ENCODE data around the gene KRT77. TPM values are rescaled to one million over a fixed set of nuclear protein-coding genes. Genes with fewer than 3 reads are reported as not detected.

Gene KRT77
- total RNA-seq, 6 experiments from 2014 or later, result not detected

- ATAC-seq (peak in 2 of 4 donors; percentile 16 to 33), DNase-seq (peak in 1 of 3 donors; percentile 27)
- H3K4me3 ChIP-seq, result no peak overlapping the region
- H3K27ac ChIP-seq, result no peak overlapping the region
- TF ChIP-seq CTCF (IDR thresholded peaks at IDR 0.05), result no peak
- no peak for TF ChIP-seq POLR2A (IDR thresholded peaks at IDR 0.05)
- intact Hi-C loops (cut with DNase I), result no loop called here
- WGBS (ENCODE audit: insufficient coverage, low coverage, low lambda C conversion rate, missing lambda C conversion rate), result 20% methylated on average over 6 of the region's 45 CpGs
- H3K4me1 ChIP-seq, result peaks cover 0 to 4% (median 0%) of the 10 kb centered on the region in 4 donors
- H3K27me3 ChIP-seq, result no peaks in the 10 kb centered on the region
- H3K36me3 ChIP-seq, result no peaks in the 10 kb centered on the region
- H3K9me3 ChIP-seq, result no peaks in the 10 kb centered on the region
Observed at GRCh38 chr12:52691076-52691840, 12.1 kb downstream of the KRT77 start.

DNA sequence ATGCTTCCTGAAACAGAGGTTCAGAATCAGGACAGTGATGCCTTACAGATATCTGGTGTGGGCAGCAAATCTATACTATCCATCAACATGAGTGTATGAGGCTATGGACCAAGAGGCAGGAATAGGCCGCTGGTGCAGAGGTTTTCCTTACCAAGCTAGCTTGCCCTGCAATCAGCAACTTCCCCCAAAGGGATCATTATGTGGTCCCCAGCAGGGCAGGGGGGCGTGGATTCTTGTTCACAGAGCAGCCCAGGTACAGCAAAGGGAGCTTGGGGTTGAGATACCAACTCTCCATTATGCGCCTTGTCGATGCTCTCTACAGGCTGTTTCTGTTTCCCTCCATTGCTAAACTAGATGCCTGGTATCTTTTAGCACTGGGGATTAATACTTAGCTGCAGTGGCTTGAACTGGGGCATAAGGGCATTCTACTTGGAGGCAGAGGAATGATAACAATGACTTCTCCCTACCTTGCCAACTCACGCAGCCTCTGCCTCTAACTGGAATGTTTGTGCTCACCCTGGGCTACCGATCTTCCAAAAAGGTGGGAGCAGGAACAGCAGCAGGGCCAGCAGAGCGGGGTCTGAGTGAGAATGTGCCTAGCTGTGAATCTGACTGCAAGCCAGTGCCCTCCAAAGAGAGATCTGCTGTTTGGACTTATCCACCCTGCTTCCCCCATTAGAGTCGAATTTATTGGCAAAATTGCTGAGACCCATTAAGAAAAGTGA, 12.8 kb downstream of the KRT77 start:
- TF ChIP-seq POLR2A (IDR thresholded peaks at IDR 0.05) (no peak), CTCF (IDR thresholded peaks at IDR 0.05) (no peak)
- H3K4me1 ChIP-seq, result peaks cover 0 to 4% (median 0%) of the 10 kb centered on the region in 4 donors
- H3K27ac ChIP-seq, result no peak overlapping the region
- DNase-seq, result no peak
- no peak overlapping the region for H3K4me3 ChIP-seq
- intact Hi-C loops (cut with DNase I), result no loop called here
- H3K27me3 ChIP-seq, result no peaks in the 10 kb centered on the region
- ATAC-seq, result no peak
- no peaks in the 10 kb centered on the region for H3K9me3 ChIP-seq
- no peaks in the 10 kb centered on the region for H3K36me3 ChIP-seq
- 52% methylated on average over 6 of the region's 8 CpGs for WGBS (ENCODE audit: insufficient coverage, low coverage, low lambda C conversion rate, missing lambda C conversion rate)

DNA sequence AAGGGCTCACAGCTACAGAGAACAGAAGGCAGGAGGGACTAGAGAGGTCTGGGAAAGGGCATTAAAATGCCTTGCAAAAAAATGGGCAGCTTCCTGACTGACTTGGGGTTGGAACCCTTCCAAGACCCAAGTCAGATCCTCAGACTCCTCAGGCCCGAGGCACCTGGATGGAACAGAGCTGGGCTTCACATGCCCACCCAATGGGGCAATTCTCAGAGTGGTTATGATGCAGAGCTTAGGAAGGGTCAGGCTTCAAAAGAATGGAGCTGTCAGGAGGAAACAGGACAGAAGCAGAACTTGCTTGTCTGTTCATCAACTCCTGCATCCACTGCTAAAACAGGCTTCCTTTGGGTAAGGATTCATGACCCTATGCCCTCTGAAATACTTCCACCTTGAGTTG, 13.4 kb downstream of the KRT77 start:
- intact Hi-C loops (cut with DNase I), result no loop called here
- Histone ChIP-seq H3K4me3 (no peak overlapping the region), H3K27ac (no peak overlapping the region), H3K27me3 (no peaks in the 10 kb centered on the region), H3K36me3 (no peaks in the 10 kb centered on the region), H3K4me1 (peaks cover 0 to 4% (median 0%) of the 10 kb centered on the region in 4 donors), H3K9me3 (no peaks in the 10 kb centered on the region)
- TF ChIP-seq POLR2A (IDR thresholded peaks at IDR 0.05) (no peak), CTCF (IDR thresholded peaks at IDR 0.05) (no peak)
- WGBS (ENCODE audit: insufficient coverage, low coverage, low lambda C conversion rate, missing lambda C conversion rate), result 88% methylated on average over 1 of the region's 1 CpG
- DNase-seq, result no peak
- no peak for ATAC-seq

- H3K27me3 ChIP-seq, result no peaks in the 10 kb centered on the region
Observed at GRCh38 chr12:52689239-52689638, 14.1 kb downstream of the KRT77 start.

More at GRCh38 chr12:52689239-52689638, 14.1 kb downstream of the KRT77 start:
- ATAC-seq, result no peak
- Histone ChIP-seq H3K36me3 (no peaks in the 10 kb centered on the region), H3K4me3 (no peak overlapping the region), H3K9me3 (no peaks in the 10 kb centered on the region), H3K27ac (no peak overlapping the region), H3K4me1 (peaks cover 0 to 4% (median 0%) of the 10 kb centered on the region in 4 donors)
- DNase-seq, result no peak
- intact Hi-C loops (cut with DNase I), result no loop called here
- TF ChIP-seq CTCF (IDR thresholded peaks at IDR 0.05), result no peak
- no peak for TF ChIP-seq POLR2A (IDR thresholded peaks at IDR 0.05)
